HFF-Myc (cell line): ENCODE measurements around the gene PF4V1.

Experiments
- DNase-seq: peaks from one replicate; pipeline ENCODE4 v3.0.0-alpha.2; 2011; ENCODE audit warnings: low read depth; ENCODE audit errors: extremely low read depth
- H3K4me3 ChIP-seq: replicated peaks from 2 replicates; pipeline ENCODE4 v1.5.1; 2011; ENCODE audit warnings: low read depth, mild to moderate bottlenecking, control low read depth, low read length
- TF ChIP-seq, protein P1 (sequence below): IDR thresholded peaks from 2 replicates; pipeline ENCODE4 v1.5.1; 2012; ENCODE audit warnings: mild to moderate bottlenecking, low read depth, low read length, control low read depth; ENCODE audit errors: missing control alignments

The PF4V1 gene

DNA sequence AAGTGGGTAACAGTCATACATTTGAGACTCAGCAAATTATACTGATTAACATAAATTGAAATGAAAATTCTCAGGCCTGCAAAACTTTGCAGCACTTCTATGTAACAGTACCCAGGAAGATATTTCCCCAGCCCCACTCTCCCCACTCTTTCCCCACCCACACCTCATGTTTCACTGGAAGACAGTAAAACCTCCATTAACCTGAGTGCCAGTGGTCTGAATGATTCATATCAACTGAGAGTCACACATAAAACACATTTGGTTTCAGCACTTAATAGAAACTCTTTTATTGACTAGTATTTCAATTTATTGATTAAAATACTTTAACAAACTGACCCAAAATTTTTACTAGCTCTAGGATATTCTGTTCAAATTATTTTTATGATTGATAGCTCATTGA lies 9.7 kb upstream of the PF4V1 start:
- TF ChIP-seq, protein P1, sequence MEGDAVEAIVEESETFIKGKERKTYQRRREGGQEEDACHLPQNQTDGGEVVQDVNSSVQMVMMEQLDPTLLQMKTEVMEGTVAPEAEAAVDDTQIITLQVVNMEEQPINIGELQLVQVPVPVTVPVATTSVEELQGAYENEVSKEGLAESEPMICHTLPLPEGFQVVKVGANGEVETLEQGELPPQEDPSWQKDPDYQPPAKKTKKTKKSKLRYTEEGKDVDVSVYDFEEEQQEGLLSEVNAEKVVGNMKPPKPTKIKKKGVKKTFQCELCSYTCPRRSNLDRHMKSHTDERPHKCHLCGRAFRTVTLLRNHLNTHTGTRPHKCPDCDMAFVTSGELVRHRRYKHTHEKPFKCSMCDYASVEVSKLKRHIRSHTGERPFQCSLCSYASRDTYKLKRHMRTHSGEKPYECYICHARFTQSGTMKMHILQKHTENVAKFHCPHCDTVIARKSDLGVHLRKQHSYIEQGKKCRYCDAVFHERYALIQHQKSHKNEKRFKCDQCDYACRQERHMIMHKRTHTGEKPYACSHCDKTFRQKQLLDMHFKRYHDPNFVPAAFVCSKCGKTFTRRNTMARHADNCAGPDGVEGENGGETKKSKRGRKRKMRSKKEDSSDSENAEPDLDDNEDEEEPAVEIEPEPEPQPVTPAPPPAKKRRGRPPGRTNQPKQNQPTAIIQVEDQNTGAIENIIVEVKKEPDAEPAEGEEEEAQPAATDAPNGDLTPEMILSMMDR, result no peak
- no peak for DNase-seq
- H3K4me3 ChIP-seq, result no peak overlapping the region

DNA sequence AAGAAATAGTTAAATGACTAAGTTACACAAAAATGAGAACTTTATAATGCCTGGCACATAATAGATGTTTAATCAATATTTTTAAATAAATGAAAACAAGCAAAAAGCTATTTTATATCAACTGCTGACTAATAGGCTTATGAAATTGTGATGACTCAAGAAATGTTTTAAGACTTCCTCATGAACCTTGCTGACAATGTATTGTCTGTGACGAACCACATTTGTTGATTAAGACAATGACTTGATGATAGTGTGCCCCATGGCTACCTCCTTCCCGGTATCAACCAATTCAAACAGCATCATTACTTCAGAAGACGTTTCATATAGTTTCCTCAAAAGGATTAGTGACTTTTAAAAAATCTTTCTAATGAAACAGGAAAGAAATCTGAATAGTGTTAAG lies 8.8 kb upstream of the PF4V1 start:
- TF ChIP-seq, protein P1, result no peak
- no peak for DNase-seq
- H3K4me3 ChIP-seq, result no peak overlapping the region

DNA sequence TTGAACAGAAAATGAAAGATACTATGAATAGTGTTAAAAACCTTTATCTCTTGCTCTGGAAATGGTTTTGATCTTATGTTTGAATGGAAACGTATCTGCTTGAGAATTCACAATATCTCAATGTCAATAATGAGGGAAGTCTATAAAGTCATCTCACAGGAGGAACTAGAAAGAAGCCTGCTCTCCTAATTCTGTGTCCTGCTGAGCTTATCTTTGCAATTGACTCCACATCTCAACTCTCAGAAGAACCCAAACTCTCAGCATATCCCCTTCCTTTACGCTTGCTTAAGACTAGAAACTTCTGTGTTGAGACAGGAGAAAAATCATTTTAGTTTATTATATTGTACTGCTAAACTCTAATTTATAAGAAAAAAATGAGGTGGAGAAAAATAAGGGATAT lies 8.3 kb upstream of the PF4V1 start:
- H3K4me3 ChIP-seq, result no peak overlapping the region
- no peak for DNase-seq
- TF ChIP-seq, protein P1, result no peak

DNA sequence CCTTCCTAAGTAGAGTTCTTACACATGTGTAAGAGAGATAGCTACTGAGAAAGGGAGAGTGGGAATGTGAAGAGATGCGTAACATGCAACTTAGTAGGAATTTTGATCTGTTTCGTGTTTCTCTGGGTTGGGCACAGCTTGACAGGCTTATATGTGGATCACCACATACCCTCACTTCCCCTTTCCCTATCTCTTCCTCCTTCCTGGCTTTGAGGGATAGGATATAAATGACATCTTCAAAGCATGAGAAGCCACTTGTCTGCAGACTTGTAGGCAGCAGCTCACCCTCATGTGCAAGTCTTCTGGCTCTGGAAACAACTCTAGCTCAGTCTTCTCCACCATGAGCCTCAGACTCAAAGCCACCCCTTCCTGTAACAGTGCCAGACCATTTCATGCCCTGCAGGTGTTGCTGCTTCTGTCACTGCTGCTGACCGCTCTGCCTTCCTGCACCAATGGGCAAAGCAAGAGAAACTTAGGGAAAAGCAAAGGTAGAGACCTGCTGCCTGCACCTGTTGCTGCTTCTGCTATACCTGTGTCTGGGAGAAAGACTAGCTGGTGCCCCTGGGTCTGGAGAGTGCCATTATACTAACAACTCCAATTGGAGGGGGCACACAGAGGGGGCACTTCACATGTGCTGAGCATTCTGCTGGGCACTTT lies 5.4 kb upstream of the PF4V1 start:
- TF ChIP-seq, protein P1, result no peak
- no peak overlapping the region for H3K4me3 ChIP-seq
- no peak for DNase-seq

DNA sequence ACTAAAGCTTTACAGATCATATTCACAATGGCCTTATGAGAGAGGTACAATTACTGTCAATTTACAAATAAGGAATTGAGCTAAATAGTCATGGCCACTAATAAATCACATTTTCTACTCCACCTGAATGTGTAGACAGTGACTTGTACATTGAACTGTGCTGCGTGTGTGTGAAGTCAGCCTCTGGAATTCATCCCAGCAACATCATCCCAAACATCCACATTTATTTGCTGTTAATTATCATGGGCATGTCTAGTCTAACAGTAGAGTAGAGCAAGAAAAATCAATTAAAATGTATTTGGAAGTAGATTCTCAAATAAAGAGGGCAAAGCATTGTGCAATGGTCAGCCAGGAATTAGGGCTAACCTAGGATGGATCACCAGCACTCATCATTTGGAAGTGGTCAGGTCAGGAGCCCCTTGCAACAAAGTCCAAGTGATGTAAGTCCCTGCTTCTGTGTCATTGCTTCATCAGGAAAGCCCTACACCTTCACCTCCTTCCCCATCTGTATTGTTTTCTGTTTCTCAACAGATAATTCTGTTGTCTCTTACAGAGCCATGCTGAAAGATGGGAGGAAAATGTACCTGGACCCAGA lies 4.8 kb upstream of the PF4V1 start:
- H3K4me3 ChIP-seq, result no peak overlapping the region
- TF ChIP-seq, protein P1, result no peak
- DNase-seq, result no peak

DNA sequence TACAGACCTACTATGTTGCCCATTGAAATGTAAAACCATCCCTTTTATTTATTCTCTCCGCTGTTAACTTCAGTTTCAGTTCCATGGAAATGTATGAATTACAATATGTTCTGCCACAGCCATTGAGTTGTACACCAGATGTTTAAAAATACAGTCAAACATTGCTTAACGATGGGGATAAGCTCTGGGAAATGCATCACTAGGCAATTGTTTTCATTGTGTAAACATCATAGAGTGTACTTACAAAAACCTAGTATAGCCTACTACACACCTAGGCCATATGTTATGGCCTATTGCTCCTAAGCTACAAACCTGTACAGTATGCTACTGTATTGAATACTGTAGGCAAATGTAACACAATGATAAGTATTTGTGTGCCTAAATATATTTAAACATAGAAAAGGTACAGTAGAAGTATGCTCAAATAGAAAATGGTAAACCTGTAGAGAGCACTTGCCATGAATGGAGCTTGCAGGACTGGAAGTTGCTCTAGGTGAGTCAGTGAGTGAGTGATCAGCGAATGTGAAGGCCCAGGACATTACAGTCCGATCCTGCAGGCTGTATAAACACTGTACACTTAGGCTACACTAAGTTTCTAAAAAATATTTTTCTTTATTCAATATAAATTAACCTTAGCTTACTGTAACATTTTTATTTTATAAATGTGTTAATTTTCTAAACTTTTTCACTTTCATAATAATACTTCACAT lies 2.7 kb upstream of the PF4V1 start:
- TF ChIP-seq, protein P1, result no peak
- no peak overlapping the region for H3K4me3 ChIP-seq
- DNase-seq, result no peak
